ENCODE measurements around the gene PSMA3. TPM values are rescaled to one million over a fixed set of nuclear protein-coding genes. Genes with fewer than 3 reads are reported as not detected.

Gene PSMA3
- total RNA-seq, 1 experiment from 2014 or later = 201 TPM

DNA sequence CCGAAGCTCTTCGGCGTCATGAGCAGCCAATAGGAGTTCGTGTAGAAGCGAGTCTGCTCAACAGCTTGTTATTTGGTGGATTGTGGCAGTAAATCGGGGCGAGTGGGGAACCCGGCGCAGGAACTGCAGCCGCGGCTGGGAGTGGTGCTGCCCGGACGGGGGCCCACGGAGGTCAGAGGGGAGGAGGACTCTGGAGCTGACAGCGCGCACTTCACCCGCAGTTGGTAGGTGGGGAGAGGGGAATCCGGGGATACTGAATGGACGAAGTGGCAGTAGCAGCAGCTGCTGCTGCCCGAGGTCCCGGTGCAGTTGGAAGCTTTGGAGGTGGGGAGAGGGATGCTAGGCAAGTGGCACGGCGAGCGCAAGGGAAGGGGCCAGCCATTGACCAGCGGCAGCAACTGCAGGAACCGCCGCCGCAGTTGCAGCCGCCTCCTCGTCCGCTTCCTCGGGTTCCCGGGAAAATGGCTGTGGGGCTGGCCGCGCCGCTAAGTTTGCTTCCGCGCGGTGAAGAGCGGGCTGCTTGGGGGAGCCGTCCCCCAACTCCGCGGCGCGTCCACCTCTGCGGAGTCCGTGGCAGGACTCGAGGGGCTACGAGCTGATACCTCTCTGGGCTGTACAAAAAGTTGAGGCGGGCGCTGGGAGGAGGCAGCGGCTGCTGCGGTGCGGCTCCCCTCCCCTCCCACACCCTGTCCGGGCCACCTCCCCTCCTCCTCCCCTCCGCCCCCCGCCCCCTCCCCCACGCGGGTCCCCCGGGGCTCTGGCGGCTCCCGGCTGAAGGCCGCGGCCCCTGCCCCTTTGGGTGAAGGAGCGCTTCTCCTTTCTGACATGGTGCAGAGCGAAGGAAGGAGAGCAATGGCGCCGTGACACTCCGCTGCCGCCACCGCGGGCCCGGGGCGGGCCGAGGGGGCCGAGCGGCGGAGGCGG is 54.1 kb downstream of the PSMA3 start, which contains the start of gene ARID4A:
TSS of gene ARID4A (plus strand) at position 79 of the 924 bp plus-strand sequence. CDS start 1,300 bp downstream, outside the sequence.
- DNase-seq (ENCODE audit: low read depth) = no peak

DNA sequence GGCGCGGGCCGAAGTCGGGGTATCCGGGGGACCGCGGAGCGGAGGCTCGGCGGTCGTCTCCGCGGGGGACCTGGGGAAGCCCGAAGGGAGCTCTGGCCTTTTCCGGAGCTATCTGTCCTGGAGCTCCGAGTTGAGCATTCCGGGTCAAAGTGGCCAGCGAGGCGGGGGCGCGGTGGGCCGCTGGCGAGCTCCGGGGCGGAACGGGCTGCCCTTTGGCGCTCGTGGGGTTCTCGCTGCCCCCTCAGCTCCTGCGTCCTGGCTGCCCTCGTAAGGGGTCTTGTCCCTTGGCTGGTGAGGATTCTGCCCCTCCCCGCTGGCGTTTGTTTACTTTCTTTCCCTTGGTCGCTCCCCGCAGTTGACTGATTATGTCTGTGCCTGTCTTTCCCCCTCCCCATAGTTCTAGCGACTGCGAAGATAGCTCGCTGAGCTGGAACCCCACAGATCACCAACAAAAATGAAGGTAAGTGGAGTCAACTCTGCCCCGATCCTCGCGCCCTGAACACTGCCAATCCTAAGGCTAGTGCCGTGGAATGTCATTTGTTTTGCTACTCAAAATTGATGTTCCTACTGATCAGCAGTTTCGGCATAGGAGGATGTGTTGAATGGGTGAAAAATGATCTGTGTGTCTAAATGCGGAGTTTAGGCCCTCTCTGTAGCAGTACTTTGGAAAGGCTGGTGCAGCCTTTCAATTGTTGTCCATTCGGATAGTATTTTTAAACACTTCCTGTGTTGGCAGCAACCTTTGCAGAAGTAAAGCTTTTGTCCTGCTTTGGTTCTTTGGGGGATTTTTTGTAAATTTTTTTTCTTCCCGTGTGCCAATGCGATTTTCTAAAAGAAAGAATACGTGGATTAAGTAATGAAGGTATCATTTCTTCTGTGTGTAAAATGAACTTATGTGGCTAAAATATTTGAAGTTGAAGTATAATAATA is 55.0 kb downstream of the PSMA3 start:
- DNase-seq (ENCODE audit: low read depth) = no peak

DNA sequence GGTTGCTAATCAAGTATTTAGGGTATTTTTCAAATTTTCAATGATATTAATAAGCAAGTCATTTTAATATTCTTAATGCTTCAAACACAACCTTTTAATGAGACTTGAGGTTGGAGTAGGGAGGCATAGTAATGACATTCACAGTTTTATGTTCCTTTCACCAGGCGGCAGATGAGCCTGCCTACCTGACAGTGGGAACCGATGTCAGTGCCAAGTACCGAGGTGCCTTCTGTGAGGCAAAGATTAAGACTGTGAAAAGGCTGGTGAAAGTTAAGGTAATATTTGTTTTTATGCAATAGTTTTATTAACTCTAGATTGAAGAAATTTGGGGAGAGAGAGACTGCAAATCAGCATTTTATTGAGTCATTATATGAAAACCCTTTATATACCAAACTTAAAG is 56.8 kb downstream of the PSMA3 start:
- no peak for DNase-seq (ENCODE audit: low read depth)

DNA sequence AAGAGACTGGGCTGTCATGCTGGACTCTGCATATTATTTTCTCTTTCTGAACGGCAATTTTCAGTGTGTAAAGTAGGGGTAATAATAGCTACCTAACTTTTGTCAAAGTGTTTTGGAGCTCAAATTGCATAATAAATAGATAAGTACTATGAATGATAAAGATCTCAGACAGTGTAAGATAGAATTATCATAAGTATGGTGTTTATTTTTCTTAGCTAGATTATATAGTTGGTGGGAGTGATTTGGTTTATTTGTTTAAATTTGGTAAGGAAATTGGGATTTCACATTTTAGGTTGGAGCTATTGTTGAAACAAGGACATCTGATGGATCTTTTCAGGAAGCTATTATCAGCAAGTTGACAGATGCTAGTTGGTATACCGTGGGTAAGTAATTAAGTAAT is 61.1 kb downstream of the PSMA3 start:
- no peak for DNase-seq (ENCODE audit: low read depth)

DNA sequence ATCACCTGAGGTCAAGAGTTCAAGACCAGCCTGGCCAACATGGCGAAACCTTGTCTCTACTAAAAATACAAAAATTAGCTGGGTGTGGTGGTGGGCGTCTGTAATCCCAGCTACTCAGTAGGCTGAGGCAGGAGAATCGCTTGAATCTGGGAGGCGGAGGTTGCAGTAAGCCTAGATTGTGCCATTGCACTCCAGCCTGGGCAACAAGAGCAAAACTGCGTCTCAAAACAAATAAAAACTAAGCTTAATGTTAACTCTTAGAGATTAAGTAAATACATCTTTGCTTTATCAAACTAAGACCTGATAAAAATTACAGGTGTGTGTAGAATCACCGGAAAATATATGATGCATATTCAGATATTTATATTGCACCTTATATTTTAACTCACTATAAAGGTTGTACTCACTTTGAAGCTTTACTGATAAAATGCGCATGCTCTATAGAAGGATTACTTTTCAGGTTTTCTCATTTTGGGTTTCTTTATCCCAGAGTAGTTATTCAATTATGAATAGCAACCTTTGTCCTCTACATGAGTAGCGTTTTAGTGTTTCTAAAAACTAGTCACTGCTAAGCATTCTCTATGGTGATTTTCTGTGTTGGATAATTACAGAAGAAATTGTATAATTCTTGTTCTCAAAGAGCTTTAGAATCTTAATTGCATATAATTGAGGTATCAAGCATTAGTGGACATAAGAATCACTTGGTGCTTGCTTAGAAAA is 63.1 kb downstream of the PSMA3 start:
- no peak for DNase-seq (ENCODE audit: low read depth)

DNA sequence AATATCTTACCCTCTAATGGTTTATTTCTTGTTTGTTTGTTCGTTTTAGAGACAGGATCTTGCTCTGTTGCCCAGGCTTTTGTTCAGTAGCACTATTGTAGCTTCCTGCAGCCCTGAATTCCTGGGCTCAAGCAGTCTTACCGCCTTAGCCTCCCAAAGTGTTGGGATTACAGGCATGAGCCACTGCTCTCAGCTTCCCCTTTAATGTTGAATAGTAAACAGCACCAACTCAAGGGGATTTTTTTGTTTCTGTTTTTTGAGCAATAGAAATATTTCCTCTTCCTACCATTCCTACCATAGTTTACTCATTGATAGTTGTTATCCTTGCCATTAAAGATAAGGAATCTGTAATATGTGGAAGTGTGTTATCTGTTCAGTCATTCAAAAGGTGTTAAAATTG is 64.4 kb downstream of the PSMA3 start:
- no peak for DNase-seq (ENCODE audit: low read depth)

DNA sequence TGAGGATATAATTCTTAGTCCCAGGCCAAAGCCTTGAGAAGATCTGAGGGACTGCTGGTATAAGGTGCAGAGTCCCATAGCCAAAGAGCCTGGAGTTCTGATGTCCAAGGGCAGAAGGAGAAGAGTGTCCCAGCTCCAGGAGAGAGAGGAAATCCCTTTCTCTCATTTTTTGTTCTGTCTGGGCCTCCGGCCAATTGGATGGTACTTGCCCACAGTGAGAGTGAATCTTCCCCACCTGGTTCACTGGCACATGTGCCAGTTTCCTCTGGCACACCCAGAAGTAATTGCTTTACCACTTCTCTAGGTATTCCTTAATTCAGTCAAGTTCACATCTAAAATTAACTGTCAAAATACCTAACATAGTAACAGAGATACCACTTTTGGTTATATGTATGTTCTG is 69.1 kb downstream of the PSMA3 start:
- no peak for DNase-seq (ENCODE audit: low read depth)

DNA sequence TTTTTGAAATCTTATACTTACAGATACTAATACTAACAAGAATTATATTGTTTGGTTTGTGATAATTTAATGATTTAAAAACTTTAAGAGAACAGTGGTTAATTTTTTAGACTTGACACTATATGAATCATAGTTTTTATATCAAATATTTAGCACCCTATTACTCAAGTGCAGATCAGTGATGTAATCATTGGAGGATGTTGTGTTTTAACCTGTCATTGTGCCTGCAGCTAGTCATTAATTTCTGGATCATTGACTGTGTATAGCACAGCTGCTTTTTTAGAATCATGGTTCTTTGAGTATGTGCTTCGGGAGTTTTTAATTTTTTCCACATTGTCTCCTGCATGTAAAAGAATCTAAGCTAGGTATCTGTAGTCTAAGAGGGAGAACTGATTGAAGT is 71.0 kb downstream of the PSMA3 start:
- DNase-seq (ENCODE audit: low read depth) = no peak

Small RNAs within 50 kb of the gene (small RNA-seq; reads per million reads assigned to genes)
- gene RNU6-341P = not detected

Other genes with a start within 250 kb of the PSMA3 start
- gene ARMH4, start 92.6 kb upstream of the PSMA3 start, total RNA-seq (2014; rRNA removed; shearing (Covaris generic)) = 1.5 and 1.9 TPM in 2 replicates
- gene ACTR10, start 44.7 kb upstream of the PSMA3 start, total RNA-seq (2014; rRNA removed; shearing (Covaris generic)) = 46.4 and 61.3 TPM in 2 replicates
- gene ARID4A, start 53.7 kb downstream of the PSMA3 start, total RNA-seq (2014; rRNA removed; shearing (Covaris generic)) = 1.7 and 5.0 TPM in 2 replicates
- not detected in 2 replicates for gene TOMM20L, start 151.1 kb downstream of the PSMA3 start, total RNA-seq (2014; rRNA removed; shearing (Covaris generic))
- 51.5 and 52.1 TPM in 2 replicates for gene TIMM9, start 182.7 kb downstream of the PSMA3 start, total RNA-seq (2014; rRNA removed; shearing (Covaris generic))
- gene KIAA0586, start 182.9 kb downstream of the PSMA3 start, total RNA-seq (2014; rRNA removed; shearing (Covaris generic)) = 27.2 and 34.2 TPM in 2 replicates

All from HT1080 (cell line).